ENCODE results near the gene MACF1. TPM values are rescaled to one million over a fixed set of nuclear protein-coding genes. Genes with fewer than 3 reads are reported as not detected.
A peak's percentile ranks its signal among the peaks of the same experiment; 100 is the strongest.

MACF1 gene
- total RNA-seq, 1 experiment from 2014 or later: 51.9 TPM

DNA sequence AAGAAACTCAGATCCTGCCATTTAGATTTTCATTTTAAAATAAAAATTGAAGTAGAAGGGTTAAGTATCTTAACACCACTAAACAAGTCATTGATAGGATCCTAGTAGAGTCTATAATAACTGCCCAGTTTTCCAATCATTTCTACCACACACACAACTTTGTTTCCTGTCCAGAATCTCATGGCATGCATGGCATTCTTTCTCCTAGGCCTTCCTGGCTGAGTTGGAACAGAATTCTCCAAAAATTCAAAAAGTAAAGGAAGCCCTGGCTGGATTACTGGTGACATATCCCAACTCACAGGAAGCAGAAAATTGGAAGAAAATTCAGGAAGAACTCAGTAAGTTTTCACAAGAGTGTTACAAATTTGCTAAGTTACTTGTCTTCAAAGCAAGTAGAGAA, 175.5 kb downstream of the MACF1 start:
- no peak for DNase-seq

DNA sequence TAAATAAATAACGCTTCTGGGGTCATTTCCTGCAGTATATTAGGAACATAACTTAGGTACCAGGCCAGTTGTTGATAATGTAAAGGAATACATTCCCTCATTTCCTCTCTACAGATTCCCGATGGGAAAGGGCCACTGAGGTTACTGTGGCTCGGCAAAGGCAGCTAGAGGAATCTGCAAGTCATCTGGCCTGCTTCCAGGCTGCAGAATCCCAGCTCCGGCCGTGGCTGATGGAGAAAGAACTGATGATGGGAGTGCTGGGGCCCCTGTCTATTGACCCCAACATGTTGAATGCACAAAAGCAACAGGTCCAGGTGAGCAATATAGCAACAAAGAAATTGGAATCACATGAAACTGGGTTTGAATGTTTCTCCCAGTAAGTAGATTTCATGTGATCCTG, 177.3 kb downstream of the MACF1 start:
- no peak for DNase-seq
- peaks cover 35% of the 10 kb centered on the region for H3K36me3 ChIP-seq

More for the DNA sequence above, 175.5 kb downstream of the MACF1 start:
- H3K4me3 ChIP-seq: no peak overlapping the region
- H3K27me3 ChIP-seq: no peaks in the 10 kb centered on the region
- H3K9me3 ChIP-seq: no peaks in the 10 kb centered on the region
- peaks cover 25% of the 10 kb centered on the region for H3K36me3 ChIP-seq

DNA sequence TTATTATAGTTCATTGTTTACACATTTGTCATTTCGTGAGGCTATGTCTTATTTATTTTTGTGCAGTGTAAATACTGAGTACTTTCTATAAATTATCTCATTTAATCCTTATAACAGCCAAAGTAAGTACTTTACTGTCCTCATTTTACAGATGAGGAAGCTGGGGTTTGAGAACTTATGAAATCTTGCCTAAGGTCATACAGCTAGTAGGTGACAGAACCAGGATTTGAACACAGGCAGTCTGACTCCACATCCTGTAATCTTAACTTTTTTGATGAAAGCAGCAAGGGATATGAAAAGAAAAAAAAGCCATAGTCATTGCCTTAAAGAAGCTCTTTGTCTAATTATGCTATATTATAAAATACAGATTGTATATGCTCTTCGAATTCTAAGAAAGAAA, 179.8 kb downstream of the MACF1 start:
- no peak overlapping the region for H3K4me3 ChIP-seq
- no peaks in the 10 kb centered on the region for H3K27me3 ChIP-seq
- H3K36me3 ChIP-seq: peaks cover 39% of the 10 kb centered on the region
- DNase-seq: no peak
- H3K9me3 ChIP-seq: no peaks in the 10 kb centered on the region

More for the DNA sequence above, 177.3 kb downstream of the MACF1 start:
- Histone ChIP-seq H3K4me3 (no peak overlapping the region), H3K9me3 (no peaks in the 10 kb centered on the region), H3K27me3 (no peaks in the 10 kb centered on the region)

DNA sequence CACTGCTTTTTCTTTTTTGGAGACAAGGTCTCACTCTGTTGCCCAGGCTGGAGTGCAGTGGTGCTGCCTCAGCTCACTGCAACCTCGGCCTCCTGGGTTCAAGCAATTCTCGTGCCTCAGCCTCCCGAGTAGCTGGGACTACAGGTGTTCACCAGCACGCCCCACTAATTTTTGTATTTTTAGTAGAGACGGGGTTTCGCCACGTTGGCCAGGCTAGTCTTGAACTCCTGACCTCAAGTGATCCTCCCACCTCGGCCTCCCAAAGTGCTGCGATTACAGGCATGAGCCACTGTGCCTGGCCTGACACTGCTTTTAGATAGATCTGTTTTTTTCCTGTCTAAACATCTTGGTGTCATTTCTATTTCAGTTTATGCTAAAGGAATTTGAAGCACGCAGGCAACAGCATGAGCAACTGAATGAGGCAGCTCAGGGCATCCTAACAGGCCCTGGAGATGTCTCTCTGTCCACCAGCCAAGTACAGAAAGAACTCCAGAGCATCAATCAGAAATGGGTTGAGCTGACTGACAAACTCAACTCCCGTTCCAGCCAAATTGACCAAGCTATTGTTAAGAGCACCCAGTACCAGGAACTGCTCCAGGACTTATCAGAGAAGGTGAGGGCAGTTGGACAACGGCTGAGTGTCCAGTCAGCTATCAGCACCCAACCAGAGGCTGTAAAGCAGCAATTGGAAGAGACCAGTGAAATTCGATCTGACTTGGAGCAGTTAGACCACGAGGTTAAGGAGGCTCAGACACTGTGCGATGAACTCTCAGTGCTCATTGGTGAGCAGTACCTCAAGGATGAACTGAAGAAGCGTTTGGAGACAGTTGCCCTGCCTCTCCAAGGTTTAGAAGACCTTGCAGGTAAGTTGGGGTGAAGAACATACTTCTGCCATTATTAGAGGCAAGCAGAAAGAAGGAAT, 180.8 kb downstream of the MACF1 start:
- no peak for DNase-seq
- Histone ChIP-seq H3K4me3 (no peak overlapping the region), H3K27me3 (no peaks in the 10 kb centered on the region), H3K9me3 (no peaks in the 10 kb centered on the region), H3K36me3 (peaks cover 43% of the 10 kb centered on the region)

DNA sequence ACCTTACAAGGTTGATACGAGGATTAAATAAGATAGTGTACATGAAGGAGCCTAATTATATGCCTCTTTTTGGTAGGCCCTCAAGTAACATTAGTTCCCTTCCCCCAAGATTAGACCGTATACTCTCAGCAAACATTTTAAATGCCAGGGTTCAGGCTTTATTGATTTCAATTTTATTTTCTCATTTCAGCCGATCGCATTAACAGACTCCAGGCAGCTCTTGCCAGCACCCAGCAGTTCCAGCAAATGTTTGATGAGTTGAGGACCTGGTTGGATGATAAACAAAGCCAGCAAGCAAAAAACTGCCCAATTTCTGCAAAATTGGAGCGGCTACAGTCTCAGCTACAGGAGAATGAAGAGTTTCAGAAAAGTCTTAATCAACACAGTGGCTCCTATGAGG, 182.5 kb downstream of the MACF1 start:
- no peak overlapping the region for H3K4me3 ChIP-seq
- DNase-seq: no peak
- H3K9me3 ChIP-seq: no peaks in the 10 kb centered on the region
- H3K27me3 ChIP-seq: no peaks in the 10 kb centered on the region
- H3K36me3 ChIP-seq: peaks cover 33% of the 10 kb centered on the region

DNA sequence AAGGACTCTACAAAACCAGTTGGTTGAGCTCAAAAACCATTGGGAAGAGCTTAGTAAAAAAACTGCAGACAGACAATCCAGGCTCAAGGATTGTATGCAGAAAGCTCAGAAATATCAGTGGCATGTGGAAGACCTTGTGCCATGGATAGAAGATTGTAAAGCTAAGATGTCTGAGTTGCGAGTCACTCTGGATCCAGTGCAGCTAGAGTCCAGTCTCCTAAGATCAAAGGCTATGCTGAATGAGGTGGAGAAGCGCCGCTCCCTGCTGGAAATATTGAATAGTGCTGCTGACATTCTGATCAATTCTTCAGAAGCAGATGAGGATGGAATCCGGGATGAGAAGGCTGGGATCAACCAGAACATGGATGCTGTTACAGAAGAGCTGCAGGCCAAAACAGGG, 183.0 kb downstream of the MACF1 start:
- peak; percentile 79 for DNase-seq
- no peaks in the 10 kb centered on the region for H3K9me3 ChIP-seq
- no peak overlapping the region for H3K4me3 ChIP-seq
- H3K36me3 ChIP-seq: peaks cover 32% of the 10 kb centered on the region
- H3K27me3 ChIP-seq: no peaks in the 10 kb centered on the region

- peaks cover 21% of the 10 kb centered on the region for H3K36me3 ChIP-seq
- H3K27me3 ChIP-seq: no peaks in the 10 kb centered on the region
- H3K9me3 ChIP-seq: no peaks in the 10 kb centered on the region
- H3K4me3 ChIP-seq: no peak overlapping the region
- peak; percentile 75 for DNase-seq
Observed at GRCh38 chr1:39391691-39392679, 187.5 kb downstream of the MACF1 start.

DNA sequence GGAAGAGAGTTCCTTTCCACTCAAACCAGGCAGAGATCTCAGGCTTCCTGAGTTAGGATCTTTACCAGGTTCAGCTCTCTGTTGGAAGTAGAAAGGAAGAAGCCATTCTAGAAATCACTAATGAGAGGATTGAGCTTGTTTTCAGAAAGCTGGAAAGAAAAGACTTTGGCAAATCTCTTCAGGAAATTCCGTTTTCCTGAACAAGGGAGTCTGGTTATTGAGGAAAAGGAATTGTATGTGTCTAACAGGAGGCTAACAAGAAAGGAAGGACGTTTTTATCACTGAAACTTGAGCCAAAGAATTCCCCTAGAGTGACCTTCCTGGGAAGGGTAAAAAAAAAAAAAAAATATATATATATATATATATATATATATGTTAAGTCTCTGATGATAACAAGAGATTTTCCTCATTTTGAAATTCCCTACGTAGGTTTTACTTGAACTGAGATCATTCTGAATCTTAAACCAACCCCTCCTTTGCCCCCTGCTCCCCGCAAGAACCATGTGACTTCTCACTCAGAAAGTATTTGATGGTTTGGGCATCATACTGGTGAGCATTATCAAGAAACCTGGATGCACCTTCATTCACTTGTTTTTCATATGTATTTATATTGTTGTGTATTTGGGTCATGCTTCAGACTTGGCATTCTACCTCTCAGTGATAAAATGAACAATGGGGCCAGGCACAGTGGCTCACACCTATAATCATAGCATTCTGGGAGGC, 188.5 kb downstream of the MACF1 start:
- H3K4me3 ChIP-seq: no peak overlapping the region
- no peaks in the 10 kb centered on the region for H3K27me3 ChIP-seq
- no peaks in the 10 kb centered on the region for H3K9me3 ChIP-seq
- DNase-seq: no peak
- peaks cover 15% of the 10 kb centered on the region for H3K36me3 ChIP-seq

DNA sequence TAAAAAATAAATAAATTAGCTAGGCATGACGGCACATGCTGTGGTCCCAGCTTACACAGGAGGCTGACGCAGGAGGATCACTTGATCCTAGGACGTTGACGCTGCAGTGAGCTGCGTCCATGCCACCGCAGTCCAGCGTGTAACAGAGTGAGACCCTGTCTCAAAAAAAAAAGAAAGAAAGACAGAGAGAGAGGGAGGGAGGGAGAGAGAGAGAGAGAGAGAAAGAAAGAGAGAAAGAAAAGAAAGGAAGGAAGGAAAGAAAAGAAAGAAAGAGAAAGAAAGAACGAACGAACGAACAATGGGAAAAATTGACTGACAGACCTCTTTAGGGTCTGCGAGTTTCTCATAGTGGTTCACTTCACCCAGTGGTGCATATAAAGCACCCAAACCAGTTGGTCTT, 189.2 kb downstream of the MACF1 start:
- Histone ChIP-seq H3K27me3 (no peaks in the 10 kb centered on the region), H3K9me3 (no peaks in the 10 kb centered on the region), H3K36me3 (peaks cover 9% of the 10 kb centered on the region), H3K4me3 (no peak overlapping the region)
- DNase-seq: no peak

DNA sequence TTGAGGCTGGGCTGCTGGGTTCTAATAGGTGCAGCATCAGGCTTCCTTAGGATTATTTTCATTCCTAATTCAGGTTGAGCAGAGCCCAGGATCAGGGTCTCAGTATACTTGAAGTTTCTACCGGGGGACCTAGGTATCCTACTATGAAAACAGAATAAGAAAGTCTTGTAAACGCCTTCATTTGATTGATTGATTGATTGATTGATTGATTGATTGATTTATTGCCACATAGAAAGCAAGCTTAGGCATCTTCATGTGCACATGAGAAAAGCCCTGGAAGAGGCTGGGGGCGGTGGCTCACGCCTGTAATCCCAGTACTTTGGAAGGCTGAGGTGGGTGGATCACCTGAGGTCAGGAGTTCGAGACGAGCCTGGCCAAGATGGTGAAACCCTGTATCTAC, 189.6 kb downstream of the MACF1 start:
- H3K4me3 ChIP-seq: no peak overlapping the region
- DNase-seq: no peak
- peaks cover 9% of the 10 kb centered on the region for H3K36me3 ChIP-seq
- H3K27me3 ChIP-seq: no peaks in the 10 kb centered on the region
- H3K9me3 ChIP-seq: no peaks in the 10 kb centered on the region

- Histone ChIP-seq H3K4me3 (no peak overlapping the region), H3K27me3 (no peaks in the 10 kb centered on the region), H3K36me3 (peaks cover 8% of the 10 kb centered on the region), H3K9me3 (no peaks in the 10 kb centered on the region)
- no peak for DNase-seq
Observed at GRCh38 chr1:39394598-39394997, 190.1 kb downstream of the MACF1 start.

DNA sequence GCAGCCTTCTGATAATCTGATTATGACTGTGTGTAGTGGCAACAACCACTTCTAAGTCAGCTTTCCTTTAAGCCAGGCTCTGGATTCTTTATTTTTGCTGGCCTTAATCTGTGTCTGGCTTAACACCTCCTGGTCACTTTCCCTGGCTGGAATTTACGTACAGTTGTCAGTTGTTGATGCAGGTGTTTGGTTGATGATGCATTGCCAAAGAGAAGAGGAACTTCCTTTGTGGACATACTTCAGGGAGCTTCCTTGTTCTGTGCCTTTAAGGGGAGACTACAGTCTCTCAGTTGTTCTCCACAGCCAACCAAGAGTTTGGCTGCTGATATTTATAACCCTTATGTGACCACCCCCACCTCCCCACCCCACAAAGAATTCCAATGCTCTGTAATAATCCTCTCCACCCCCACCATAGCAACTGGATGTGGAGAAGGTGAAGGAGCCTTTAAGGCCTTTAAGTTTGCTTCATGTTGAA, 190.9 kb downstream of the MACF1 start:
- Histone ChIP-seq H3K9me3 (no peaks in the 10 kb centered on the region), H3K36me3 (no peaks in the 10 kb centered on the region; the same call in none of the 2 replicates), H3K27me3 (no peaks in the 10 kb centered on the region), H3K4me3 (no peak overlapping the region)
- DNase-seq: peak; percentile 64

- no peaks in the 10 kb centered on the region for H3K9me3 ChIP-seq
- H3K36me3 ChIP-seq: no peaks in the 10 kb centered on the region; the same call in 1 of the 2 replicates
- H3K27me3 ChIP-seq: no peaks in the 10 kb centered on the region
- DNase-seq: no peak
- no peak overlapping the region for H3K4me3 ChIP-seq
Observed at GRCh38 chr1:39396671-39397070, 192.2 kb downstream of the MACF1 start.

DNA sequence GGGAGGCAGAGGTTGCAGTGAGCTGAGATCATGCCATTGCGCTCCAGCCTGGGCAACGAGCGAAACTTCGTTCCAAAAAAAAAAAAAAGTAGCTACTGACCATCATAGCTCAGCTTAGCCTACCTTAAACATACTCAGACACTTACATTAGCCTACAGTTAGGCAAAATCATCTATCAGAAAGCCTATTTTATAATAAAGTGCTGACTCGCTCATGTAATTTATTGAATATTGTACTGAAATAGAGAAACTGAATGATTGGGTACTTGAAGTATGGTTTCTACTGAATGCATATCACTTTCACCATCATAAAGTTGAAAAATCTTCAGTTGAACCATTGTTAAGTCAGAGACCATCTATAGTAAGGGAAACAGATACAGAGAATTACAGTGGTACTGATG, 193.0 kb downstream of the MACF1 start:
- Histone ChIP-seq H3K27me3 (no peaks in the 10 kb centered on the region), H3K36me3 (no peaks in the 10 kb centered on the region; the same call in 1 of the 2 replicates), H3K4me3 (no peak overlapping the region), H3K9me3 (no peaks in the 10 kb centered on the region)
- no peak for DNase-seq

DNA sequence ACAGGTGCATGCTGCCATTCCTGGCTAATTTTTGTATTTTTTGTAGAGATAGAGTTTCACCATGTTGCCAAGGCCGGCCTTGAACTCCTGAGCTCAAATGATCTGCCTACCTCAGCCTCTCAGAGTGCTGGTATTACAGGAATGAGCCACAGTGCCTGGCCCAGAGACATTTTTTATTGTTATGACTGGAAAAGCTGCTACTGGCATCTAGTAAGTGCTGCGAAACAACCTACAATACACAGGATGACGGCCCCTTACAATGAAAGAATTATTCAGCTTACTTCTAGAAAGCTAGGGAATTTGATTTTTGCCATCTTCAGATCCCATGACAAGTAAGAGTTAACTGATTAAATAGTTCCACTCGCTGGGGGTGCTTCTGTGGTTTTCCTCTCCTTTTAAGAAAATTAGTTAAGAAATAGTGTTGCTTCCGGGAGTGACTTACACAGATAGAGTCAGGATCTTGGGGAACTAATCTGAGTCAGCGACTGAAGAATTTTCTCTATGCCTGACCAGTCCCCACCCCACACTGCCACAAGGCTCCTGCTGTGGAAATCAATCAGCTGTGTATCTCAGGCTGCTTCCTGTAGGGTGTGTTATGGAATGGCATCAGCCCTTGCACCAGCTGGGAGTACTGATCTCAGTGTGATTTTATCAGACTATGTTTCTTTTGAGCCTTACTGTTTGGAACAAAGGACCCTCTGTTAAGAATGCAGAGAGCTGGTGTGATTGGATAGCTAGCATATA, 194.0 kb downstream of the MACF1 start:
- Histone ChIP-seq H3K27me3 (no peaks in the 10 kb centered on the region), H3K4me3 (no peak overlapping the region), H3K9me3 (no peaks in the 10 kb centered on the region), H3K36me3 (no peaks in the 10 kb centered on the region; the same call in 1 of the 2 replicates)
- DNase-seq: peak; percentile 90

DNA sequence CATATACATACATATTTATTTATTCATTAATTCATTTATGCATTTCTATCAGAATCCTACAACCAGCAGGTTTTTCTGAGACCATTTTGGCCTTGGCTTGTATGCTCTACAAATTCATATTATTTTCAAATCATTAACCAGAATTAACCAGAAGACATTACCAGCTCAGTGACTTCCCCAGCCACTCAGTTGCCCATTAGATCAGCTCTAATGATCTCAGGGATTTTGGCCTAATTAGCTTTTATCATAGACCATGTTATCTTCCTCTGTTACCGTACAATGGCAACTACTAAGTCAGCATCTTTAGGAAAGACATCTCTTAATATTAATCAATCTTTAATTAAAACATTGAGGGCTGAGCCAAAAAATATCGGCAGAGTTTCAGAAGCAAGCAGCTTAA, 196.6 kb downstream of the MACF1 start:
- DNase-seq: no peak
- Histone ChIP-seq H3K4me3 (no peak overlapping the region), H3K27me3 (no peaks in the 10 kb centered on the region), H3K36me3 (no peaks in the 10 kb centered on the region; the same call in 1 of the 2 replicates), H3K9me3 (no peaks in the 10 kb centered on the region)

All from MG63 (cell line).